ENCODE results near the gene HMX1.

The HMX1 gene

GRCh38 chr4:8894424-8894816 is 22.8 kb upstream of the HMX1 start:
- H3K27ac ChIP-seq = no peak overlapping the region
- TF ChIP-seq CTCF (conservative IDR thresholded peaks at IDR 0.05) = no peak

- no peak overlapping the region for H3K27ac ChIP-seq
- TF ChIP-seq CTCF (conservative IDR thresholded peaks at IDR 0.05) = no peak
These were observed 22.2 kb upstream of the HMX1 start for GRCh38 chr4:8893624-8894423.

GRCh38 chr4:8893227-8893623 is 21.6 kb upstream of the HMX1 start:
- H3K27ac ChIP-seq = no peak overlapping the region
- no peak for TF ChIP-seq CTCF (conservative IDR thresholded peaks at IDR 0.05)

- no peak overlapping the region for H3K27ac ChIP-seq
- no peak for TF ChIP-seq CTCF (conservative IDR thresholded peaks at IDR 0.05)
These were observed 21.1 kb upstream of the HMX1 start for GRCh38 chr4:8892556-8893226.

- TF ChIP-seq CTCF (conservative IDR thresholded peaks at IDR 0.05) = no peak
- no peak overlapping the region for H3K27ac ChIP-seq
These were observed 20.3 kb upstream of the HMX1 start for GRCh38 chr4:8891646-8892555.

GRCh38 chr4:8891255-8891645 is 19.6 kb upstream of the HMX1 start:
- no peak overlapping the region for H3K27ac ChIP-seq
- no peak for TF ChIP-seq CTCF (conservative IDR thresholded peaks at IDR 0.05)

- no peak for TF ChIP-seq CTCF (conservative IDR thresholded peaks at IDR 0.05)
- no peak overlapping the region for H3K27ac ChIP-seq
These were observed 17.2 kb upstream of the HMX1 start for GRCh38 chr4:8888856-8889255.

Data from VCaP (cell line).